NCI-H2029 (cell line): Measurements from ENCODE around the gene GPRC5B.
A peak's percentile ranks its signal among the peaks of the same experiment; 100 is the strongest.

Experiments used
- DNase-seq: peaks from one replicate; lab custom pipeline; 2025; lab: John Stamatoyannopoulos, UW

The GPRC5B gene, protein sequence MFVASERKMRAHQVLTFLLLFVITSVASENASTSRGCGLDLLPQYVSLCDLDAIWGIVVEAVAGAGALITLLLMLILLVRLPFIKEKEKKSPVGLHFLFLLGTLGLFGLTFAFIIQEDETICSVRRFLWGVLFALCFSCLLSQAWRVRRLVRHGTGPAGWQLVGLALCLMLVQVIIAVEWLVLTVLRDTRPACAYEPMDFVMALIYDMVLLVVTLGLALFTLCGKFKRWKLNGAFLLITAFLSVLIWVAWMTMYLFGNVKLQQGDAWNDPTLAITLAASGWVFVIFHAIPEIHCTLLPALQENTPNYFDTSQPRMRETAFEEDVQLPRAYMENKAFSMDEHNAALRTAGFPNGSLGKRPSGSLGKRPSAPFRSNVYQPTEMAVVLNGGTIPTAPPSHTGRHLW

DNA sequence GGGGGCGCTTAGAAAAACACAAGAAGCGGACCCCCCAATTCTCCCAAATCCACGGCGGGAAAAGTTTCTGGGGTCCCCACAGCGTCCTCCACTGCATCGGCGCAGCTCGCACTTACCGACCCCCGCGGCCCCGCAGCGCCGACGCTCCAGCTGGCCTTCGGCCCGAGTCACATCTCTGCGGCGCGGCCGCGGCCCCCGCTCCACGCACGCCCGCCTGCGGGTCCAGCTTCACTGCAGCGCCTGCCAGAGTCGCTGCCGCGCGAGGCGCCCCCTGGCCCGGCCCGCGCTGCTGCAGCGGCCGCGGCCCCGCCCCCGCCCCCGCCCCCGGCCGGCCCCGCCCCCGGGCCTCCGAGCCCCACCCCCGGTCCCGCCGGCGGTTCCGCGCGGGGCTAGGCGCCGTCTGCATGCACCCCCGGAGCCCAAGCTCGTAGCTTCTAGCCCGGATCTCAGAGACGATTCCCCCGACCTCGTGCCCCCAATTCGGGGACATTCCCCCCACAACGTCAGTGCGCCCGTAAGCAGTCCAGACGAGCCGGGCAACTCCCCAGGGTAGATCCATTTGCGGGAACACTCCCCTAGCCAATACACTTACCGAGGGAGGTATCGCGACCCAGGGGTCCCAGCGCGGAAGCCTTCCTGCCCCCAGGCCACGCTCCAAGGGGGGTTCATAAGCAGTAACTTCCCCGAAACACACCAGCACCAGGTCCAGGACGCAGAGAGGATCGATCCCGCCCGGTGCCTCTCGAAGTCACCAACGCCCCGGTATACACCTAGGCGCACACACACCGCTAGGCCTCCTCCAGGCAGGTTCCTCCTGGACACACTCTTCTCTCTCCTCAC, at the start of gene GPRC5B:
GPRC5B (minus strand) TSS at position 238 of the 840 bp plus-strand sequence. CDS start 12,003 bp downstream, outside the sequence.
- peak; percentile 19 for DNase-seq

DNA sequence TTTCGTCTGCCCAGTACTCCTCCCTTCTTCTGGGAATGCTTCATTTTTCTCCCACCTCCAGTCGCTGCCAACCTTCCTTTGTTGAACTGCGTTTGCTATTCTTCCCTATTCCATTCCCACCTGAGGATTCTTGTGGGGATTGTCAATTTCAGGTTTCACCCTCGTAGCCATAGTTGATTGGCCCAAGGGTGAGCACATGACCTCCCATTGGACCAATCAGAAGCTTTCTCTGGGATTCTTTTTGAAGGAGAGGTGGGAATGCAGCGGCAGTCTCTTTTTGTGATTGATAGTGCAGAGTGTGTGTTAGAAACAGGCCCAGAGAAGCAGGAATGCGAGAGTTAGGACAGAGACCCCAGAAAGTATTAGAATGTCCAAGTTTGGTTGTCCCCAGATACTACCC, 49.1 kb upstream of the GPRC5B start:
- DNase-seq, result no peak

DNA sequence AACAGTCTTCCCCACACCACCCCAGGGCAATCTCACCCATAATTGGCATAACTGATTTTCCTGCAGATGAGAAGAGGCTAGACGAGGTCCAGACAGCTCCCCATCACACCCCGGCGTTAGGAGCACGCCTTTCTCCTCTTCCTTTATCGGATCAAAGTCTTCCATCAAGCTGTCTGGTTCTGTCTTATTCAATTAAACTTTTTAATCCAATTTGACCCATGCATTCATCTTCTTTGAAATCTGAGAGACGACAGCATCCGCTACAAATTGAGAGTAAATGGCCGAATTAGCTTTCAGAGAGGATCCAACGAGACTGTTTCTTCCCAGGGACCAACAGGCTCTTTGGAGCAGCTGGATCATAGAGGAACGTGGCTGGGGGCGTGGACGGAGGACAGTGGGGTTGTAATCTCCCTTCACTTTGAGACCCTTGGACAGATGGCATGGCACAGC, 44.4 kb upstream of the GPRC5B start:
- DNase-seq, result no peak

DNA sequence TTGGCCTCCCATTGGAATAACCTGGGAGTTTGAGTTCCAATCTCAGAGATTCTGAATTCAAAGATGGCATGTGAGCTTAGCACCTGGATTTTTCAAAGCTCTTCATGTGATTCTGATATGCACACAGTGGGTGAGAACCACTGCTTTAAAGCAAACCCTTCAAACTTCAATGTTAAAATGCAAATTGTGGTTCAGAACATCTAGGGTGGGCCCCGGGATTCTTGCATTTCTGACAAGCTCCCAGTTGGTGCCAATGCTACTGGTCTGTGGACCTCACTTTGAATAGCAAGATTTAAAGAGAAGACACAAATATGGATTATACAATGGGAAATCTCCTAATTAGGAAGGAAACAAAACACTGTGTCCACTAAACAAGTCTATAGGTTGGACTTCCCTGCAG, 43.8 kb upstream of the GPRC5B start:
- DNase-seq, result no peak

DNA sequence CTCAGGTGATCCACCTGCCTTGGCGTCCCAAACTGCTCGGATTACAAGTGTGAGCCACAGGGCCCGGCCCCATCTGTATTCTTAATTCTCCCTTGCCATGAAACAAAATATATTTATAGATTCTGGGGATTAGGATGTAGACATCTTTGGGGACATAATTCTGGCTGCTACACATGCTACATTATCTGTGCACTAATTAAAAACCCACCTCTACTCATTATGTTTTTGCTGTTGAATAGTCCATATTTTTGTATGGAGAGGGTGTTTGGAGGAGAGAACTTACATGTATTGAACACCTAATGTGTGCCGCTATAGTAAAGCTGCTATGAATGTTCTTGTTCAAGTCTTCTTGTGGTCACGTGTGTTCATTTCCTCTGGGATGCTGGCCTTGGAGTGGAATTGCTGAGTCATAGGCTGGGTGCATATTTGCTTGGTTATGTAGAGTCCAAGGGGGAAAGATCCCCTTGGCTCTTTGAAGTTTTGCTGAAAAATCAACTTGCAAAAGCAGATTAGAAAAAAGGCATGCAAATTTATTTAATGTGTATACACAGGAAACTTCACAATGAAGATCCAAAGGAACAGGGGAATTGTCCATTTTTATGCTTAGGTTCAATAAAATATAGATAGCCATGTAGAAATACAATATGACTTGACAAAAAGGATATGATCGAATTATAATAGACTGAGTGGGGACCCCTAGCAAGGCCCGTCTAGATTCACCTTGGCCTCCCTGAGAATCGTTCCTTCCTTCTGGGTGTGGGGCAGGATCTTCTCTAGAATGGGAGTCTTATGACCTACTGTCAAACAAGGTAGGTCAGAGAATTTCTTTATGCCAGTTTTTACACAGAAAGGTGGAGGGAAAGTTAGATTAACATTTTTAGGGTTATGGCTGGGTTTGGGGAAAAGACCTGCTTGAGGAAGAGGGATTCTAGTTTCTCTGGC, 42.1 kb upstream of the GPRC5B start:
- no peak for DNase-seq

DNA sequence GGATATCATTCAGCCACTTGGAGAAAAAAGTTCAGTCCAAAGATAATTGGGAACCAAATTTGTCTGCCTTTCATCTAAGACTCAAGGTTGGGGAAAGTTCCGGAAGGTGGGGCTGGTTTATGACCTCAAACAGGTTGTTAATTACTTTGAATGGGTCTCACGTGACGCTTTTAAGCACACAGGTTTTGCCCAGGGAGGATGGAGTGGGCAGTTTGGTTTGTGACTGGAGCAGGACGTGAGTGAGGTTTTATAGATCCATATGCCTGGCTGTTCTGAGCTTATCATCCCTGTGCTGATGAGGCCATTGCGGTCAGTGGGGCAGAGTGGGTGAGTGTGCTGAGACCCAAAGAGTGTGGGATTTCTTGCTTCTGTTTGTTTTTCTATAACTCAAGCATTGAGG, 38.7 kb upstream of the GPRC5B start:
- DNase-seq, result no peak

DNA sequence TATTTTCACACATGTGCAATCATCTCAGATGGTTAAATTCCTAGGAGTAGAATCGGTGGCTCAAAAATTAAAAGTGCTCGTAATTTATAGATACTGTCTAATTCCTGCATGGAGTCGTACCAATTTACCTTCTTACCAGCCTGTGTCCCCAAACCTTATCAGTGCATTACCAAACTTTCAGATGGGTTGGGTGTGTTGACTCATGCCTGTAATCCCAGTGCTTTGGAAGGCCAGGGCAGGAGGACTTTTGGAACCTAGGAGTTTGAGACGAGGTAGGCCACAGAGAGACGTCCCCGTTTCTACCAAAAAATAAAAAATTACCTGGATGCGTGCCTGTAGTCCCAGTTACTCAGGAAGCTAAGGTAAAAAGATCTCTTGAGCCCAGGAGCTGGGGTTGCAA, 34.5 kb upstream of the GPRC5B start:
- no peak for DNase-seq

DNA sequence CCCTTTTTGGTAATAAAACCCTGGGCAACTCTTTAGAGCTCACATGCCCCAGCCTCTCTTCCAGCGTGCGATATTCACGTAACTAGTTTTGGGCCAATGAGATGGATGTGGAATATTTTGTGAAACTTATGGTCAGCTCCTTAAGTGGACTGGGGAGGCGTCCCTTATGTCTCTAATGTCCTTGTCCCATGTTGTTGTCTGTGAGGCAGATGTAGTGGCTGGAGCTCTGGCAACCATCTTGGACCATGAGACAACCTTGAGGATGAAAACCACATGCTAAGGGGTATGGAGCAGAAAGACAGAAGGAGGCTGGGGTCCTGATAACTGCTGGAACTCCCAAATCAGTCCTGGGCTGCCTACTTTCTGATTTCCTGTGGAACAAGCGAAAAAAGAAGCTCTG, 31.4 kb upstream of the GPRC5B start:
- DNase-seq, result no peak

DNA sequence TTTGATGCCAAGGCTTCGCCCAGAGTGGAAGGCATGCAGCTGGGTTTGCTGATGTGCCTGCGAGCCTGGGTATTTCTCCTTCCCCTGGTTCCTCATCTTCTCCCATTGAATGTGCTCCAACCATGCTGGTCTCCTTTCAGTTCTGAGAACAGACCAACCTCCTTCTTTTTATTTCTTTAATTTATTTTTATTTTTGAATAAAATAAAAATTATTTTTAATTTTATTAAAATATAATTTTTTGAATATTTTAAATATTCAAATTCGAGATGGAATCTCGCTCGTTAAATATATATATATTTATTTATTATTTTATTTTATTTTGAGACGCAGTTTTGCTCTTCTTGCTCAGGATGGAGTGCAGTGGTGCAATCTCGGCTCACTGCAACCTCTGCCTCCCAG, 30.2 kb upstream of the GPRC5B start:
- no peak for DNase-seq

DNA sequence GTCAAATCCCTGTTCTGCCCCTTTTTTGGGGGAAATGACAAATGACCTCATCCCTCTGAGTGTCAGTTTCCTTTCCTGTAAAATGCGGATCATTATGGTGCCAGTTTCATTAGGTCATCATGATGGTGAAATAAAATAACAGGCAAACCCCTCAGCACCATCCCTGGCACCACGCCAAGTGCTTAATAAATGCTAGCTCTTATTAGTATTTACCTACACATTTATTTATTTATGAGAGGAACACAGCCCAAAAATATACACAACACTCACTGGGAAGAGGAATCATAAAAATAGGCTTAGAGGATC, 28.6 kb upstream of the GPRC5B start:
- no peak for DNase-seq

DNA sequence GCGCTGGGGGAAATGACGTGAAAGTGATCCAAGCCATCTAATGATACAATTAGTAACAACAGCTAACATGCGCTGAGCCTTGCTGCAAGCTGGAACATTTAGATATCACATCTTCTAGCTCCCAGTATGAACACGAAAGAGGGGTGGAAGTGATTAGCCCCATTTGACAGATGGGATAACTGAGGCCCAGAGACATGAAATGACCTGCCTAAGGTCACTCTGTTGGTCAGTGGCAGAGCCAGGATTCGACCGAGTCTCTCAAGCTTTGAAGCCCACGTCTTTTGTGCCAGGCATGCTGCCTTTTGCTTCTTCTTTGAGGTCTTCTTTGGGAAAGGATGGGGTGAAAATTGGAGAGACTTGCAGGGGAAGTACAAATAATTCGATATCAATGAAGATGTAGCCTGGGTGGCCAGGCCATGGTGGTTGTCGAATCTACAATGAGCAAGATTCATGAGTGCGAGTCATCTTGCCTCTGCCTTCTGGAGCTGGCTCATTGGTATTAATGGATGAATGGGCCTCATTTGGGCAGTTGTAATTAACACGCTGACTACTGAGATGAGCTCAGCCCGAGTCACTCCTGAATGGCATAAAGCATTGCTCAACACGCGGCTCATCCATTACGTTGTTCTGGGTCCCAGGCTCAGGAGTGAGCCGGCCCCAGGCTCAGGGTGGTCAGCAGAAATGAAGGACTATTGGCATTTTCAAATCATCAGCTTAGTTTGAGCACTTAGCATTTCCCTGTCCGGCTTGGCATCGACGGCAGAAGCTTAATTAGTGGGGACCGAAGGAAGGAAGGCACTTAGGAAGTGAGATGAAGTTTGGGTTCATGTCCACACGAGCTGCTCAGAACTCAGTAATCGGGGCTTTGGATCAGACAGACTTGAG, 28.0 kb upstream of the GPRC5B start:
- no peak for DNase-seq

DNA sequence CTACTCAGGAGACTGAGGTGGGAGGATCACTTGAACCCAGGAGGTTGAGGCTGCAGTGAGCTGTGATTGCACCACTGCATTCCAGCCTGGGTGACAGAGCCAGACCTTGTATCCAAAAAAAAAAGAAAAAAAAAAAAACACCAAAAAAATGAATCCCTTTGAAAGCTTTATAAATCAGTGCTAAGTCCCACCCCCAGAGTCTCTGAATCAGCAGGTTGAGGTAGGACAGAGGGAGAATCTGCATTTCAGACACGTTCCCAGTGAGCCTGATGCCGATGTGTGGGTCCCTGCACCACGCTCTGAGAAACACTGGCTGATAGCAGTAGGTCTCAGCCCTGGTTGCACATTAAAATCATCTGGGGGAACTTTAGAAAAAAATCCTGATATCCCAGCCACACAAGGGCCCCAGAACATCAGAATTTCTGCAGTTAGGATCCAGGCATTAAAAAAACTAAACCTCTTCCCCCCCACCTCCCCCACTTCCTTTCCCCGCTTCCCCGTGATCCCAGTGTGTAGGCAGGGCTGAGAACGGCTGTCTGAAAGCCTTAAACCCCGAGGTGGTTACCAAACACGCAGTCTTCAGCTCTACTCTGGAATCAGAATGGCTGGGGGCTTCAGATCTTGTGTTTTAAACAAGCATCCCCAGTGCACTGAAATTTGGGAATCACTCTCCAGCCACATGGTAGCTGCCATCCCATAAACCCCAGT, 27.3 kb upstream of the GPRC5B start:
- DNase-seq, result no peak

DNA sequence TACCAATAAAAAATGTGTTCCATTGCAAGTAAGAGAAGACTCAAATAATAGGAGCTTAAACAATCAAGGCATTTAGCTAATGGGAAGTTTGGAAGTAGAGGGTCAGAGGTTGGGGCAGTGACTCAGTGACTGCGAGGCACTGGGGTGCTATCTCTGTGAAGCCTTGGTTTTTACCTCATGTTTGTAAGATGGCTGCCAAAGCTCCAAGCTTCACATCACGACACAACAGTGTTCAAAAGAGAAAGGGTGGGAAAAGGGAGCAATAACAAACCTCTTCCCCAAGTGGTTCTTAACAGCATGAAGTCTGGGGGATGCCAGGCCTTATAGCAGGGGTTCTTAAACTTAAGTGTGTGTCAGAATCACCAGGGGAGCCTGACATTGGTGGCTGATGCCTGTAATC, 26.6 kb upstream of the GPRC5B start:
- no peak for DNase-seq

DNA sequence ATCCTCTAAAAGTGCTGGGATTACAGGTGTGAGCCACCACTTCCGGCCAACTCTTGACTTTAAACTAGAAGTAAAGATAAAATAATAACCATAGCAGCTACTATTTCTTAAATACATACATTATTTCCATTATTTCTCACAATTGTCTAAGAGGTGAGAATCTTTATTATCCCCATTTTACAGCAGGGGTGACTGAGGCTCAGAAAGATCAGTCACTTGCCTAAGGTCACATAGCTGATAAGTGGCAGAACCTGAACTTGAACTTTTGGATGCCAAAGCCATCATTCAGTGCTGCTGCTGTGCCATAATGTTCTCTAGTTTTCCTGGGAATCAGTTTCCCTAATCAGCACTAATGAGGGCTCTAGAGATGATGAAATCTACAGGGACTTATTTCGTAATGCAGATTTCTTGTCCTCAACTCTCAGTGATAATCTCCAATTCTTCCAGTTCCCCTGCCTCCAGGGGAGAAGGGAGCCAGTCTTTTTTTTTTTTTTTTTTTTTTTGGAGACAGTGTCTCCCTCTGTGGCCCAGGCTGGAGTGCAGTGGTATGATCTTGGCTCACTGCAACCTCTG, 25.2 kb upstream of the GPRC5B start:
- no peak for DNase-seq

DNA sequence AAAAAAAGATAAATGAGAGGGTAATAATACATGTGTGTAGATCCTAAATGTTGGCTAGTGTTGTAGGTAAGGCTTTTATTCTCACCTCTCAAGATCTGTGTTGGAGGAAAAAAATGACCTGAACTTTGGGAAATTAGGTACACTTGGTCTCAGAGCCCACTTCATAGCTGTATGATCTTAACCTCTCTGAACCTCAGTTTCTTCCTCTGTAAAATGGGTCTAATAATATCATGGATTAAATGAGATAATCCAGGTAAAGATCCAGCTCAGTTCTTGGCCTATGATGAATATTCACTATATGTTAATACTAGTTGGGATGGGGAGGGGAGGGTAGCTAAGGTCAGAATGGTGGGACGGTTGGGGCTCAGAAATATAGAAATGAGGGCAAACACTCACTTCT, 24.3 kb upstream of the GPRC5B start:
- no peak for DNase-seq

DNA sequence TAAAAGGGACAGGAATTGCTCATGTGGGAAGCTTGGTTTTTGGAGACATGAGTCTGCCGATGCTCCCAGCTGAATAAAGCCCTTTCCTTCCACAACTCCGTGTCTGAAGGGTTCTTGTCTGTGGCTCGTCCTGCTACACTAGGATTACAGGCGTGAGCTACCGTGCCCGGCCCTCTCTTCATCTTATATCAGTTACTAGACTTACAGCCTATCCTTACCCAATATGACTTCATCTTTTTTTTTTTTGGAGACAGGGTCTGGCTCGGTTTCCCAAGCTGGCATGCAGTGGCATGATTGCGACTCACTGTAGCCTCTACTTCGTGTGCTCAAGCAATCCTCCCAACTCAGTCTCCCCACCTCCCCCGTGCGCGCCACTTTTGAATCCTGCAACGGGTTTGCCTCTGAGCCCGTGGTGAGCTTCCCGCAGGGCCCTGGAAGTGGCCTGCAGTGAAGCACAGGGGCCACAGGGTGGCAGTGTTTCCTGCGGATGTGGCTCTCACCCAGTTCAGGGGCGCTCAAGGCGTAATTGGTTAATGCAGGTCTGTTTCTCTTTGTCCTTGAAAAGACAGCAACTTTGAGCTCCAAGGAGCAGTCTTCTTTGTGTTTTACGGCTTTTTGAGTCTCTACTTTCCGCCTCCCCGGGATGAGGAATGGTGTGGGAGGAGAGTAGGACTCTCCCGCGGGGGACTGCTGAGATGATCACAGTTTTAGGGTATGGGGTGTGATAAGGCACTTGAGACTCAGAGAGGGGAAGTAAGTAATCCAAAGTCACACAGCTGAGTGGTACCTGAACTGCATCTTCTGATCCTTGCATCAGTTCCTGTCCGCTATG, 22.7 kb upstream of the GPRC5B start:
- peak; percentile 54 for DNase-seq

DNA sequence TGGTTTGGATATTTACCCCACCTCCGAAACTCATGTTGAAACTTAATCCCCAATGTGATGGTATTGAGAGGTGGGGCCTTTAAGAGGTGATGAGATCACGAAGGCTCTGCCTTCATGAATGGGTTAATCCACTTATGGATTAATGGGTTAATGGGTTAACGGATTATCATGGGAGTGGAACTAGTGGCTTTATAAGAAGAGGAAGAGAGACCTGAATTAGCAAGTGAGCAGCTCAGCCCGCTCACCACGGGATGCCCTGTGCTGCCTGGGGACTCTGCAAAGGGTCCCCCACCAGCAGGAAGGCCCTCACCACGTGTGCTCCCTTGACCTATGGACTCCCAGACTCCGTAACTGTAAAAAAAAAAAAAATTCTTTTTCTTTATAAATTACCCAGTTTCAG, 16.5 kb upstream of the GPRC5B start:
- DNase-seq, result no peak

DNA sequence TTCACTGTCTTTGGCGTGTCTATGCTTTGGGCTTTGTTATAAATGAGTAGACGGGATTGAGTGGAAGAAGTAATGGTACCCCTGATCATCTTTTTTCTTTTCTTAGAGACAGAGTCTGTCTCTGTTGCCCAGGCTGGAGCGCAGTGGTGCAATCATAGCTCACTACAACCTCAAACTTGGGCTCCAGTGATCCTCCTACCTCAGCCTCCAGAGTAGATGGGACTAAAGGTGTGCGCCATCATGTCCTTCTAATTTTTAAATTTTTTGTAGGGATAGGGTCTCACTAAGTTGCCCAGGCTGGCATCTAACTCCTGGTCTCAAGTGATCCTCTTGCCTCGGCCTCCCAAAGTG, 14.9 kb upstream of the GPRC5B start:
- no peak for DNase-seq

DNA sequence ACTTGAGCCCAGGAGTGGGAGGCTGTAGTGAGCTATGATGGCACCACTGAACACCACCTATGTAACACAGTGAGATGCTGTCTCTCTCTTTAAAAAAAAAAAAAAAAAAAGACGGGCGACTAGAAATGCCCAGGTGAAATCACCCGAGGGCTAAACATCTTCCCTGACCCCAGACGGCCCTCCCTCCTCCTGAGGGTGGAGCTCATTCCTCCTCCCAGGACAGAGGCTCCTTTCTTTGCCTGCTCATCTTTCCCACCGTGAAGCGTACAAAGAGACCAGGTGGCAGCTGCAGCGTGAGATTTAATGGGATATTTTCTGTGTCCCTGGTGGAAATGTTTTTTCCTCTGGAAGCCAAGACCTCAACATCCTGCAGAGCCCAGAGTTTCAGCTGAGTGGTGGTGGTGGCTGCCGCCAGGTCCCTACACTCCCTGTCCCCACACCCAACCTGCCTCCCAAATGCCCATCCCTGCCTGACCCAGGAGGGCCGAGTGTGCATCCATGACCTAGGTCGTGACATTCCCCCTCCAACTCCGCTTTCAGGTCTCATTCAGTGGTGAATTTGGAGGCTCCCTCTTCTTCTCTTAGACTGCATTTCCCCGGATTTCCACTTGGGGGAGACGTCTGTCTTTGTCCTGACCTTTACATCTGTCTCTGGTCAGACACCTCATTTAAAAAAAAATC, 14.4 kb upstream of the GPRC5B start:
- peak; percentile 16 for DNase-seq
